Measurements from ENCODE around the gene KRTAP4-5.
"Not testable (repeated sequence)": the region's sequence is repeated elsewhere in the genome, so short reads cannot be mapped to it uniquely, and the experiment has no call there.

KRTAP4-5 gene

GRCh38 chr17:41163828-41164227 lies 14.2 kb upstream of the KRTAP4-5 start:
- no peak overlapping the region for H3K27ac Mint-ChIP-seq
- no peaks in the 10 kb centered on the region for H3K27me3 Mint-ChIP-seq (ENCODE audit: low read depth)
- no peaks in the 10 kb centered on the region for H3K4me1 Mint-ChIP-seq (ENCODE audit: low read depth)
- no peaks in the 10 kb centered on the region for H3K36me3 Mint-ChIP-seq (ENCODE audit: low read depth)
- H3K9me3 Mint-ChIP-seq: no peaks in the 10 kb centered on the region
- no peak overlapping the region for H3K4me3 Mint-ChIP-seq

- Mint-ChIP-seq H3K4me1 (ENCODE audit: low read depth) (no peaks in the 10 kb centered on the region), H3K36me3 (ENCODE audit: low read depth) (no peaks in the 10 kb centered on the region), H3K27ac (no peak within 1 kb of the TSS), H3K9me3 (no peaks in the 10 kb centered on the region), H3K4me3 (no peak within 1 kb of the TSS), H3K27me3 (ENCODE audit: low read depth) (peaks cover 10% of the 10 kb centered on the region)
Observed at GRCh38 chr17:41160648-41161047, 11.0 kb upstream of the KRTAP4-5 start, which contains the start of gene KRTAP4-4. KRTAP4-4 (minus strand) TSS chr17:41160748; CDS start chr17:41160691, 57 bp downstream.

GRCh38 chr17:41160190-41160589 lies 10.6 kb upstream of the KRTAP4-5 start:
- H3K4me1 Mint-ChIP-seq (ENCODE audit: low read depth); H3K27ac Mint-ChIP-seq; H3K9me3 Mint-ChIP-seq; H3K4me3 Mint-ChIP-seq; H3K36me3 Mint-ChIP-seq (ENCODE audit: low read depth): not testable (repeated sequence)
- H3K27me3 Mint-ChIP-seq (ENCODE audit: low read depth): peaks cover 12% of the 10 kb centered on the region

GRCh38 chr17:41153856-41154255 lies 4.2 kb upstream of the KRTAP4-5 start:
- H3K27ac Mint-ChIP-seq: no peak overlapping the region
- H3K4me3 Mint-ChIP-seq: no peak overlapping the region
- H3K9me3 Mint-ChIP-seq: no peaks in the 10 kb centered on the region
- no peaks in the 10 kb centered on the region for H3K36me3 Mint-ChIP-seq (ENCODE audit: low read depth)
- H3K4me1 Mint-ChIP-seq (ENCODE audit: low read depth): no peaks in the 10 kb centered on the region
- H3K27me3 Mint-ChIP-seq (ENCODE audit: low read depth): peaks cover 15% of the 10 kb centered on the region

GRCh38 chr17:41151525-41151924 lies 1.9 kb upstream of the KRTAP4-5 start:
- Mint-ChIP-seq H3K36me3 (ENCODE audit: low read depth) (no peaks in the 10 kb centered on the region), H3K27ac (no peak overlapping the region)

GRCh38 chr17:41150026-41150425 lies 401 bp upstream of the KRTAP4-5 start:
- peaks cover 6% of the 10 kb centered on the region for H3K27me3 Mint-ChIP-seq (ENCODE audit: low read depth)
- H3K36me3 Mint-ChIP-seq (ENCODE audit: low read depth): no peaks in the 10 kb centered on the region
- no peaks in the 10 kb centered on the region for H3K4me1 Mint-ChIP-seq (ENCODE audit: low read depth)
- no peak overlapping the region for H3K27ac Mint-ChIP-seq
- no peak overlapping the region for H3K4me3 Mint-ChIP-seq
- H3K9me3 Mint-ChIP-seq: no peaks in the 10 kb centered on the region

More at GRCh38 chr17:41151525-41151924, 1.9 kb upstream of the KRTAP4-5 start:
- Mint-ChIP-seq H3K27me3 (ENCODE audit: low read depth) (peaks cover 14% of the 10 kb centered on the region), H3K9me3 (no peaks in the 10 kb centered on the region), H3K4me1 (ENCODE audit: low read depth) (no peaks in the 10 kb centered on the region), H3K4me3 (no peak overlapping the region)

GRCh38 chr17:41148971-41149651 lies 514 bp downstream of the KRTAP4-5 start:
- H3K36me3 Mint-ChIP-seq (ENCODE audit: low read depth); H3K4me1 Mint-ChIP-seq (ENCODE audit: low read depth); H3K4me3 Mint-ChIP-seq; H3K27me3 Mint-ChIP-seq (ENCODE audit: low read depth); H3K9me3 Mint-ChIP-seq; H3K27ac Mint-ChIP-seq: not testable (repeated sequence)

GRCh38 chr17:41147531-41148204 lies 2.0 kb downstream of the KRTAP4-5 start:
- no peak overlapping the region for H3K27ac Mint-ChIP-seq
- H3K9me3 Mint-ChIP-seq: peaks cover 10% of the 10 kb centered on the region
- no peaks in the 10 kb centered on the region for H3K36me3 Mint-ChIP-seq (ENCODE audit: low read depth)
- H3K4me3 Mint-ChIP-seq: no peak overlapping the region
- peaks cover 4% of the 10 kb centered on the region for H3K27me3 Mint-ChIP-seq (ENCODE audit: low read depth)
- H3K4me1 Mint-ChIP-seq (ENCODE audit: low read depth): no peaks in the 10 kb centered on the region

- Mint-ChIP-seq H3K4me3 (no peak overlapping the region), H3K9me3 (peaks cover 23% of the 10 kb centered on the region), H3K27me3 (ENCODE audit: low read depth) (peaks cover 4% of the 10 kb centered on the region), H3K27ac (no peak overlapping the region), H3K36me3 (ENCODE audit: low read depth) (no peaks in the 10 kb centered on the region), H3K4me1 (ENCODE audit: low read depth) (no peaks in the 10 kb centered on the region)
Observed at GRCh38 chr17:41145261-41145660, 4.4 kb downstream of the KRTAP4-5 start.

GRCh38 chr17:41144846-41145245 lies 4.8 kb downstream of the KRTAP4-5 start:
- no peak overlapping the region for H3K4me3 Mint-ChIP-seq
- peaks cover 4% of the 10 kb centered on the region for H3K27me3 Mint-ChIP-seq (ENCODE audit: low read depth)
- H3K9me3 Mint-ChIP-seq: peaks cover 23% of the 10 kb centered on the region
- no peak overlapping the region for H3K27ac Mint-ChIP-seq
- no peaks in the 10 kb centered on the region for H3K4me1 Mint-ChIP-seq (ENCODE audit: low read depth)
- no peaks in the 10 kb centered on the region for H3K36me3 Mint-ChIP-seq (ENCODE audit: low read depth)

- no peak overlapping the region for H3K27ac Mint-ChIP-seq
- H3K27me3 Mint-ChIP-seq (ENCODE audit: low read depth): peaks cover 4% of the 10 kb centered on the region
- H3K4me3 Mint-ChIP-seq: no peak overlapping the region
- peaks cover 2% of the 10 kb centered on the region for H3K36me3 Mint-ChIP-seq (ENCODE audit: low read depth)
- peaks cover 31% of the 10 kb centered on the region for H3K9me3 Mint-ChIP-seq
- H3K4me1 Mint-ChIP-seq (ENCODE audit: low read depth): no peaks in the 10 kb centered on the region
Observed at GRCh38 chr17:41141361-41141760, 8.3 kb downstream of the KRTAP4-5 start.

- Mint-ChIP-seq H3K4me3 (no peak within 1 kb of the TSS), H3K27ac (no peak within 1 kb of the TSS), H3K27me3 (ENCODE audit: low read depth) (peaks cover 4% of the 10 kb centered on the region)
Observed at GRCh38 chr17:41140360-41141131, 9.1 kb downstream of the KRTAP4-5 start, which contains the start of gene KRTAP4-6. KRTAP4-6 (minus strand) TSS chr17:41140544; CDS start chr17:41140487, 57 bp downstream.

GRCh38 chr17:41139865-41140264 lies 9.8 kb downstream of the KRTAP4-5 start:
- not testable (repeated sequence) for H3K27ac Mint-ChIP-seq; H3K36me3 Mint-ChIP-seq (ENCODE audit: low read depth); H3K4me1 Mint-ChIP-seq (ENCODE audit: low read depth); H3K4me3 Mint-ChIP-seq; H3K27me3 Mint-ChIP-seq (ENCODE audit: low read depth)
- peaks cover 31% of the 10 kb centered on the region for H3K9me3 Mint-ChIP-seq

More at GRCh38 chr17:41140360-41141131, 9.1 kb downstream of the KRTAP4-5 start, which contains the start of gene KRTAP4-6:
- peaks cover 2% of the 10 kb centered on the region for H3K36me3 Mint-ChIP-seq (ENCODE audit: low read depth)
- no peaks in the 10 kb centered on the region for H3K4me1 Mint-ChIP-seq (ENCODE audit: low read depth)
- H3K9me3 Mint-ChIP-seq: peaks cover 31% of the 10 kb centered on the region

GRCh38 chr17:41133880-41134735 lies 15.5 kb downstream of the KRTAP4-5 start:
- Mint-ChIP-seq H3K4me1 (ENCODE audit: low read depth) (no peaks in the 10 kb centered on the region), H3K4me3 (no peak overlapping the region), H3K36me3 (ENCODE audit: low read depth) (no peaks in the 10 kb centered on the region), H3K9me3 (peaks cover 4% of the 10 kb centered on the region), H3K27ac (no peak overlapping the region), H3K27me3 (ENCODE audit: low read depth) (peaks cover 2% of the 10 kb centered on the region)

Data from T-helper 1 cell treated with Interleukin-12 subunit alpha and Interleukin-12 subunit beta and Interleukin-4 antibody, amounts not matched to agents 30 μg/mL and 1 μg/mL, for 36 hours (primary cell).